Mesendoderm (in vitro differentiated cells): Measurements from ENCODE around the gene NEUROG1.

Experiments
- DNase-seq: peaks from one replicate; pipeline ENCODE4 v3.0.0; 2013
- H2AK5ac ChIP-seq: 2 replicates; pipeline ENCODE4 v1.6.1; 2013; ENCODE audit warnings: low read length, inconsistent platforms
- H2BK120ac ChIP-seq: 2 replicates; pipeline ENCODE4 v1.6.1; 2013; ENCODE audit warnings: low read depth, mild to moderate bottlenecking, low read length, moderate library complexity, mixed read lengths
- H2BK15ac ChIP-seq: replicated peaks from 2 replicates; pipeline ENCODE4 v1.6.1; 2013; ENCODE audit warnings: low read depth, mild to moderate bottlenecking, moderate library complexity
- H2BK5ac ChIP-seq: 2 replicates; pipeline ENCODE4 v1.6.1; 2013; ENCODE audit warnings: low read length, inconsistent platforms
- H3K18ac ChIP-seq: 2 replicates; pipeline ENCODE4 v1.6.1; 2013; ENCODE audit warnings: mild to moderate bottlenecking, low read length, mixed read lengths
- H3K23ac ChIP-seq: one replicate; pipeline ENCODE4 v1.6.1; 2013; ENCODE audit warnings: low read length
- H3K27ac ChIP-seq: 2 replicates; pipeline ENCODE4 v1.5.1; 2013; ENCODE audit warnings: low read depth, mild to moderate bottlenecking, inconsistent platforms, low read length, moderate library complexity
- H3K27me3 ChIP-seq: 2 replicates; pipeline ENCODE4 v1.6.1; 2013; ENCODE audit warnings: low read length, control low read depth, mild to moderate bottlenecking, inconsistent platforms; ENCODE audit not compliant: insufficient read depth, poor library complexity
- H3K36me3 ChIP-seq: 2 replicates; pipeline ENCODE4 v1.6.1; 2013; ENCODE audit warnings: low read length, inconsistent platforms; ENCODE audit not compliant: control insufficient read depth, insufficient read depth
- H3K4ac ChIP-seq: one replicate; pipeline ENCODE4 v1.6.1; 2013; ENCODE audit warnings: low read depth, mild to moderate bottlenecking, low read length, moderate library complexity
- H3K4me1 ChIP-seq: 2 replicates; pipeline ENCODE4 v1.6.1; 2013; ENCODE audit warnings: low read depth, low read length, inconsistent platforms; ENCODE audit not compliant: control insufficient read depth
- H3K4me2 ChIP-seq: 2 replicates; pipeline ENCODE4 v1.6.1; 2013; ENCODE audit warnings: low read length
- H3K4me3 ChIP-seq: 2 replicates; pipeline ENCODE4 v1.5.1; 2013; ENCODE audit warnings: mild to moderate bottlenecking, low read length
- H3K56ac ChIP-seq: one replicate; pipeline ENCODE4 v1.6.1; 2013; ENCODE audit warnings: low read length
- H3K79me1 ChIP-seq: 2 replicates; pipeline ENCODE4 v1.6.1; 2013; ENCODE audit warnings: low read length, inconsistent platforms
- H3K79me2 ChIP-seq: 2 replicates; pipeline ENCODE4 v1.6.1; 2013; ENCODE audit warnings: mild to moderate bottlenecking, low read length; ENCODE audit not compliant: control insufficient read depth, insufficient read depth
- H3K9ac ChIP-seq: 2 replicates; pipeline ENCODE4 v1.6.1; 2013; ENCODE audit warnings: low read length, inconsistent platforms
- H4K5ac ChIP-seq: one replicate; pipeline ENCODE4 v1.6.1; 2013; ENCODE audit warnings: low read length
- H4K8ac ChIP-seq: one replicate; pipeline ENCODE4 v1.6.1; 2013; ENCODE audit warnings: low read depth, mild to moderate bottlenecking, control low read depth, low read length, moderate library complexity
- WGBS: extraction: QIAGEN DNeasy Blood & Tissue Kit; methylation state at CpG from one replicate; pipeline ENCODE4 v1.1.7; 2013; ENCODE audit warnings: low lambda C conversion rate, missing lambda C conversion rate; ENCODE audit not compliant: insufficient coverage; ENCODE audit errors: extremely low coverage; 5-methylcytosine and 5-hydroxymethylcytosine counted together

The NEUROG1 gene

GRCh38 chr5:135570453-135570764, 34.6 kb upstream of the NEUROG1 start:
- H3K27me3 ChIP-seq = no peaks in the 10 kb centered on the region
- H3K4me1 ChIP-seq = no peaks in the 10 kb centered on the region
- H3K79me2 ChIP-seq = no peaks in the 10 kb centered on the region
- no peak overlapping the region for H4K5ac ChIP-seq
- no peak overlapping the region for H2BK15ac ChIP-seq
- no peaks in the 10 kb centered on the region for H3K79me1 ChIP-seq
- WGBS = no CpG with 5 or more reads among the region's 3 CpGs
- H4K8ac ChIP-seq = no peak overlapping the region
- H2AK5ac ChIP-seq = no peak overlapping the region
- H3K4me3 ChIP-seq = no peak overlapping the region
- no peak overlapping the region for H2BK5ac ChIP-seq
- no peaks in the 10 kb centered on the region for H3K36me3 ChIP-seq
- H3K56ac ChIP-seq = no peak overlapping the region
- no peak overlapping the region for H3K4ac ChIP-seq
- no peak overlapping the region for H3K27ac ChIP-seq
- no peak overlapping the region for H3K23ac ChIP-seq
- no peak overlapping the region for H2BK120ac ChIP-seq
- no peak for DNase-seq
- H3K9ac ChIP-seq = no peak overlapping the region
- no peak overlapping the region for H3K4me2 ChIP-seq
- H3K18ac ChIP-seq = no peak overlapping the region

GRCh38 chr5:135569755-135570452, 34.1 kb upstream of the NEUROG1 start:
- Histone ChIP-seq H3K79me2 (no peaks in the 10 kb centered on the region), H3K27ac (no peak overlapping the region), H2BK120ac (no peak overlapping the region), H3K79me1 (no peaks in the 10 kb centered on the region), H3K36me3 (no peaks in the 10 kb centered on the region), H3K4ac (no peak overlapping the region), H3K18ac (no peak overlapping the region), H2BK5ac (no peak overlapping the region), H4K5ac (no peak overlapping the region), H3K4me2 (no peak overlapping the region), H3K27me3 (no peaks in the 10 kb centered on the region), H3K4me3 (no peak overlapping the region), H3K56ac (no peak overlapping the region), H3K23ac (no peak overlapping the region), H3K4me1 (no peaks in the 10 kb centered on the region), H2BK15ac (no peak overlapping the region), H3K9ac (no peak overlapping the region), H2AK5ac (no peak overlapping the region), H4K8ac (no peak overlapping the region)
- peak; percentile 90 for DNase-seq
- no CpG with 5 or more reads among the region's 10 CpGs for WGBS

- H4K5ac ChIP-seq = no peak overlapping the region
- H3K9ac ChIP-seq = no peak overlapping the region
- no peaks in the 10 kb centered on the region for H3K79me1 ChIP-seq
- H3K4me2 ChIP-seq = no peak overlapping the region
- no peak overlapping the region for H3K4me3 ChIP-seq
- H3K4me1 ChIP-seq = no peaks in the 10 kb centered on the region
- no peak overlapping the region for H3K18ac ChIP-seq
- no peak for DNase-seq
- H3K79me2 ChIP-seq = no peaks in the 10 kb centered on the region
- no CpG with 5 or more reads among the region's 5 CpGs for WGBS
- no peak overlapping the region for H4K8ac ChIP-seq
- no peak overlapping the region for H2BK15ac ChIP-seq
- H3K27me3 ChIP-seq = no peaks in the 10 kb centered on the region
- H2AK5ac ChIP-seq = no peak overlapping the region
- no peak overlapping the region for H2BK120ac ChIP-seq
- no peak overlapping the region for H3K4ac ChIP-seq
- no peak overlapping the region for H3K56ac ChIP-seq
- H3K27ac ChIP-seq = no peak overlapping the region
- no peak overlapping the region for H3K23ac ChIP-seq
- H3K36me3 ChIP-seq = no peaks in the 10 kb centered on the region
- no peak overlapping the region for H2BK5ac ChIP-seq
Measured at GRCh38 chr5:135568923-135569360, 33.2 kb upstream of the NEUROG1 start.

DNA sequence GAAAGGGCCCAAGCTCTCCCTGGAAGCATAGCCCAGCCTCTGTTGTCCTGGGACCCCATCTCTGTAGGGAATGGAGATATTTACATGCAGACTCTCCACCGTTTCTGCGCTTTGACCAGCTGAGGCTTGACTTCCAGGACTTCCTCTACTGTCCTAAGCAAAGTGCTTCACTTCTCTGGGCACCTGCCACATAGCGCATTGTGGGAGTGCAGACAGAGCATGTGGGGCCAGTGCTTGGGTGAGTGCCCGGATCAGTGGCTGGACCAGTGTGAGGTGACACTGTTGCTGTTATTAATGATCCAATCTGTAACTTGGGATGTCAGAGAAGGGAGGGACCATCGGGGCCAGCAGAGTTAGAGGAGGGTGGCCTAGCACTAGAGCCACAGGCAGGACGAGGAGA, 32.5 kb upstream of the NEUROG1 start:
- no peak overlapping the region for H2AK5ac ChIP-seq
- H3K79me2 ChIP-seq = no peaks in the 10 kb centered on the region
- no peak overlapping the region for H3K4me3 ChIP-seq
- no peak overlapping the region for H3K18ac ChIP-seq
- no peak overlapping the region for H4K8ac ChIP-seq
- no peak overlapping the region for H3K56ac ChIP-seq
- no peak overlapping the region for H3K4ac ChIP-seq
- H3K9ac ChIP-seq = no peak overlapping the region
- H3K27ac ChIP-seq = no peak overlapping the region
- H3K23ac ChIP-seq = no peak overlapping the region
- H2BK15ac ChIP-seq = no peak overlapping the region
- no peaks in the 10 kb centered on the region for H3K27me3 ChIP-seq
- no peaks in the 10 kb centered on the region for H3K79me1 ChIP-seq
- WGBS = no CpG with 5 or more reads among the region's 6 CpGs
- H4K5ac ChIP-seq = no peak overlapping the region
- no peak overlapping the region for H3K4me2 ChIP-seq
- DNase-seq = no peak
- H3K4me1 ChIP-seq = no peaks in the 10 kb centered on the region
- H2BK120ac ChIP-seq = no peak overlapping the region
- no peak overlapping the region for H2BK5ac ChIP-seq
- H3K36me3 ChIP-seq = no peaks in the 10 kb centered on the region

GRCh38 chr5:135567661-135568060, 31.9 kb upstream of the NEUROG1 start:
- Histone ChIP-seq H3K4me2 (no peak overlapping the region), H3K27me3 (no peaks in the 10 kb centered on the region)
- no CpG with 5 or more reads among the region's 4 CpGs for WGBS

More at GRCh38 chr5:135567661-135568060, 31.9 kb upstream of the NEUROG1 start:
- H3K56ac ChIP-seq = no peak overlapping the region
- no peaks in the 10 kb centered on the region for H3K36me3 ChIP-seq
- no peak overlapping the region for H3K9ac ChIP-seq
- H3K4me3 ChIP-seq = no peak overlapping the region
- no peaks in the 10 kb centered on the region for H3K79me1 ChIP-seq
- H2BK15ac ChIP-seq = no peak overlapping the region
- no peak overlapping the region for H4K8ac ChIP-seq
- H3K4ac ChIP-seq = no peak overlapping the region
- H3K4me1 ChIP-seq = no peaks in the 10 kb centered on the region
- H3K27ac ChIP-seq = no peak overlapping the region
- no peak overlapping the region for H2BK5ac ChIP-seq
- no peak overlapping the region for H2AK5ac ChIP-seq
- no peak overlapping the region for H4K5ac ChIP-seq
- no peaks in the 10 kb centered on the region for H3K79me2 ChIP-seq
- H3K18ac ChIP-seq = no peak overlapping the region
- peak; percentile 61 for DNase-seq
- H3K23ac ChIP-seq = no peak overlapping the region
- no peak overlapping the region for H2BK120ac ChIP-seq
